Peyer's patch (tissue), 4 donors: ENCODE results near the gene CDC42BPA.

Experiments used
- POLR2A ChIP-seq, 2 donors: fragments of 450-650 bp; IDR thresholded peaks; one replicate each; pipeline ENCODE4 v1.5.1; 2017; ENCODE audit warnings: antibody characterized with exemption in 2 of 2, mild to moderate bottlenecking in 2 of 2, moderate library complexity in 2 of 2
- TF ChIP-seq, protein P1 (sequence below), 6 experiments: fragments of 450-650 bp in 4 of 6; fragments of 200-600 bp in 2 of 6; sonication (generic) in 1 of 6; IDR thresholded peaks; one replicate each; pipeline ENCODE4 v1.5.1; 2017 to 2019; ENCODE audit warnings: antibody characterized with exemption in 6 of 6, mild to moderate bottlenecking in 3 of 6, moderate library complexity in 1 of 6

DNA sequence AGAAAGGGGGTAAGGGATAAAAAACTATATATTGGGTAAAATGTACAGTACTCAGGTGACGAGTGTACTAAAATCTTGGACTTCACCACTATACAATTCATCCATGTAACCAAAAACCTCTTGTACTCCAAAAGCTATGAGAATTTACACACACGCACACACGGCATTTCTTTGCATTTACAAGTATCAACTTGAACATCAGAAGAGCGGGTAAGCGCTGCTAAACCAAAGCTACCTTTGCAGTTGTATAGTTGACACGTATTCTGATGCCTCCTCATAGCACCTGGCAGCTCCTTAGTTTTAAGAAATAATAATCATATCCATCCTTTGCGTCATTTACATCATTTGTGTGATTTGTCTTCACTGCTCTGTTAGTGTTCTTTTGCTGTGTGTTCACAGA, 17.6 kb downstream of the CDC42BPA start:
- TF ChIP-seq, protein P1, sequence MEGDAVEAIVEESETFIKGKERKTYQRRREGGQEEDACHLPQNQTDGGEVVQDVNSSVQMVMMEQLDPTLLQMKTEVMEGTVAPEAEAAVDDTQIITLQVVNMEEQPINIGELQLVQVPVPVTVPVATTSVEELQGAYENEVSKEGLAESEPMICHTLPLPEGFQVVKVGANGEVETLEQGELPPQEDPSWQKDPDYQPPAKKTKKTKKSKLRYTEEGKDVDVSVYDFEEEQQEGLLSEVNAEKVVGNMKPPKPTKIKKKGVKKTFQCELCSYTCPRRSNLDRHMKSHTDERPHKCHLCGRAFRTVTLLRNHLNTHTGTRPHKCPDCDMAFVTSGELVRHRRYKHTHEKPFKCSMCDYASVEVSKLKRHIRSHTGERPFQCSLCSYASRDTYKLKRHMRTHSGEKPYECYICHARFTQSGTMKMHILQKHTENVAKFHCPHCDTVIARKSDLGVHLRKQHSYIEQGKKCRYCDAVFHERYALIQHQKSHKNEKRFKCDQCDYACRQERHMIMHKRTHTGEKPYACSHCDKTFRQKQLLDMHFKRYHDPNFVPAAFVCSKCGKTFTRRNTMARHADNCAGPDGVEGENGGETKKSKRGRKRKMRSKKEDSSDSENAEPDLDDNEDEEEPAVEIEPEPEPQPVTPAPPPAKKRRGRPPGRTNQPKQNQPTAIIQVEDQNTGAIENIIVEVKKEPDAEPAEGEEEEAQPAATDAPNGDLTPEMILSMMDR (IDR thresholded peaks at IDR 0.05): no peak
- no peak for TF ChIP-seq POLR2A (IDR thresholded peaks at IDR 0.05)
